PFSK-1 (cell line): ENCODE measurements around the gene ZNF318.

Experiments
- POLR2AphosphoS5 ChIP-seq: IDR thresholded peaks from 2 replicates; pipeline ENCODE4 v1.6.1; 2012; ENCODE audit warnings: low read depth, mild to moderate bottlenecking, control low read depth, low read length, moderate library complexity
- TAF1 ChIP-seq: IDR thresholded peaks from 2 replicates; pipeline ENCODE4 v1.6.1; 2012; ENCODE audit warnings: low read length, control low read depth, borderline replicate concordance; ENCODE audit not compliant: insufficient read depth
- TF ChIP-seq, protein P1 (sequence below), 2 experiments: IDR thresholded peaks; 2 replicates each; pipeline versions ENCODE4 v1.6.1 to v1.8.0; 2011 to 2012; ENCODE audit warnings: low read depth in 2 of 2, low read length in 2 of 2, control low read depth in 1 of 2, inconsistent platforms in 1 of 2, mild to moderate bottlenecking in 1 of 2, moderate library complexity in 1 of 2; ENCODE audit not compliant: insufficient read depth in 1 of 2

DNA sequence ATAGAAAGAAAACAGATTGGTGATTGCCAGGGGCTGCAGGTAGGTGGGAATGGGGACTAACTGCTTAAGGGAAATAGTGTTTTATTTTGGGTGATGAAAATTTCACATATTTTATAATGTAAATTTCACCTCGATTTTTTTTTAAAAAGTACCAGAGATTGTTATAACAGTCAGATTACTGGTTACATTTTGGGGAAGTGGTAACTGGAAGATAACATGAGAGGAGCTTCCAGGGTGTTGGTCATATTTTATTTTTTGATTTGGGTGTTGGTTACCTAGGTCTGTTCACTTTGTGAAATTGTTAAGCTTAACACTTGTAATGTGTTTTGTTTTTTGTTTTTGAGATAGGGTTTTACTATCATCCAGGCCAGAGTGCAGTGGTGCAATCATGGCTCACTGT is 43.6 kb downstream of the ZNF318 start:
- TF ChIP-seq, protein P1, sequence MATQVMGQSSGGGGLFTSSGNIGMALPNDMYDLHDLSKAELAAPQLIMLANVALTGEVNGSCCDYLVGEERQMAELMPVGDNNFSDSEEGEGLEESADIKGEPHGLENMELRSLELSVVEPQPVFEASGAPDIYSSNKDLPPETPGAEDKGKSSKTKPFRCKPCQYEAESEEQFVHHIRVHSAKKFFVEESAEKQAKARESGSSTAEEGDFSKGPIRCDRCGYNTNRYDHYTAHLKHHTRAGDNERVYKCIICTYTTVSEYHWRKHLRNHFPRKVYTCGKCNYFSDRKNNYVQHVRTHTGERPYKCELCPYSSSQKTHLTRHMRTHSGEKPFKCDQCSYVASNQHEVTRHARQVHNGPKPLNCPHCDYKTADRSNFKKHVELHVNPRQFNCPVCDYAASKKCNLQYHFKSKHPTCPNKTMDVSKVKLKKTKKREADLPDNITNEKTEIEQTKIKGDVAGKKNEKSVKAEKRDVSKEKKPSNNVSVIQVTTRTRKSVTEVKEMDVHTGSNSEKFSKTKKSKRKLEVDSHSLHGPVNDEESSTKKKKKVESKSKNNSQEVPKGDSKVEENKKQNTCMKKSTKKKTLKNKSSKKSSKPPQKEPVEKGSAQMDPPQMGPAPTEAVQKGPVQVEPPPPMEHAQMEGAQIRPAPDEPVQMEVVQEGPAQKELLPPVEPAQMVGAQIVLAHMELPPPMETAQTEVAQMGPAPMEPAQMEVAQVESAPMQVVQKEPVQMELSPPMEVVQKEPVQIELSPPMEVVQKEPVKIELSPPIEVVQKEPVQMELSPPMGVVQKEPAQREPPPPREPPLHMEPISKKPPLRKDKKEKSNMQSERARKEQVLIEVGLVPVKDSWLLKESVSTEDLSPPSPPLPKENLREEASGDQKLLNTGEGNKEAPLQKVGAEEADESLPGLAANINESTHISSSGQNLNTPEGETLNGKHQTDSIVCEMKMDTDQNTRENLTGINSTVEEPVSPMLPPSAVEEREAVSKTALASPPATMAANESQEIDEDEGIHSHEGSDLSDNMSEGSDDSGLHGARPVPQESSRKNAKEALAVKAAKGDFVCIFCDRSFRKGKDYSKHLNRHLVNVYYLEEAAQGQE (IDR thresholded peaks at IDR 0.05; ENCODE audit: insufficient read depth in 1 of 2, low read depth in 2 of 2, low read length in 2 of 2), result no peak
- no peak for TF ChIP-seq POLR2AphosphoS5
- TF ChIP-seq TAF1, result no peak
